ENCODE data around the gene TMEM107. TPM values are rescaled to one million over a fixed set of nuclear protein-coding genes. Genes with fewer than 3 reads are reported as not detected.

Gene TMEM107
- total and polyA plus RNA-seq, 5 experiments from 2014 or later: 17.2 to 55.3 (median 36.4) TPM

GRCh38 chr17:8124350-8125153 is 51.6 kb downstream of the TMEM107 start:
- Mint-ChIP-seq H3K4me3 (peak overlapping the region; percentile 87 to 97 (median 94)), H3K4me1 (peaks cover 49 to 71% (median 62%) of the 10 kb centered on the region in 4 donors), H3K27me3 (peaks cover 0 to 39% (median 26%) of the 10 kb centered on the region in 5 donors), H3K9me3 (peaks cover 0 to 12% (median 0%) of the 10 kb centered on the region in 9 donors), H3K27ac (peak overlapping the region in 8 of 10 donors; percentile 55 to 100 (median 84)), H3K36me3 (peaks cover 0 to 4% (median 0%) of the 10 kb centered on the region in 3 donors)
- POLR2A ChIA-PET: interaction anchor here (0.5 to 4.0 kb wide), 19 partner anchors 12 to 669 kb away, joined by 3 to 27 read pairs (median 5); partner anchors contain the start of genes CTC1 and SLC25A35
- ATAC-seq (no peak), DNase-seq (peak in 3 of 10 donors; percentile 23 to 34 (median 28))

DNA sequence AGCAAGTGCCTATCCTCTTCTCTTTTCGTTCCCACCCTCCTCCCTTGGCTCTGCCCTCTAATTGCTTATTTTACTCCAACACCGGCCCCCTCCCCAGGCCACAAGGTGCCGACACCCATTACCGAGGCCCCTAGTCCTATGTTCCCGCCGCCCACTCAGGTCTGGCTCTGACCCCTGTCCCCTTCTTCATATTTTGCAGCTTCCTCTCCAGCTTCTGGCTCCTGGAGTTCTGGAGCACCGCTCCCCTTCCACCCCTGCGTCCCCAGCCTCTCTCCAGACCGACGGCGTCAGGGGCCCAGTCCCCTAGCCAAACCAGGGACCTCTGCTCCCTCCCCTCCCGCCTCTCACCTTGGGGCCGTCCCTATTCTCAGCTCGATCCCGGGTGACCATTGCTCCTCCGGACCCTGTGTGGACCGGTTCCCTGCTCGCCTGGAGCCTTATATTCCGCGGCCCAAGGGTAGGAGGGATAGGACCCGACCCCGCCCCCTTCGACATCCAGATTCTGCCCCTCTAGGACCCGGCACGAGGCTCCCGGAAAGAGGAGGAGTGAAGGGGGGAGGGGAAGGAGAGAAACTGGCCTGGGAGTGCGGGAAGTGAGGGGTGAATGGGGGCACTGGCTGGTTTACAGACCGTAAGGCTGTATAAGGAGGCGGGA is 52.4 kb downstream of the TMEM107 start, which contains the start of gene HES7:
TSS of gene HES7 (minus strand) at position 412 of the 655 bp plus-strand sequence. CDS start at position 390, 22 bp downstream.
- POLR2A ChIA-PET: interaction anchor here (0.5 to 4.0 kb wide), 22 partner anchors 12 to 668 kb away, joined by 3 to 27 read pairs (median 5); partner anchors contain the start of genes CTC1, RANGRF and SLC25A35
- peak in 2 of 10 donors; percentile 18 to 64 for DNase-seq
- no peak for ATAC-seq
- Mint-ChIP-seq H3K4me3 (peak within 1 kb of the TSS; percentile 87 to 97 (median 94)), H3K9me3 (peaks cover 0 to 16% (median 0%) of the 10 kb centered on the region in 9 donors), H3K4me1 (peaks cover 54 to 78% (median 67%) of the 10 kb centered on the region in 4 donors), H3K36me3 (peaks cover 0 to 6% (median 2%) of the 10 kb centered on the region in 3 donors), H3K27ac (peak within 1 kb of the TSS; percentile 33 to 100 (median 84)), H3K27me3 (peaks cover 0 to 39% (median 26%) of the 10 kb centered on the region in 5 donors)

- Mint-ChIP-seq H3K9me3 (peaks cover 0 to 17% (median 0%) of the 10 kb centered on the region in 9 donors), H3K27me3 (peaks cover 0 to 38% (median 26%) of the 10 kb centered on the region in 5 donors), H3K4me1 (peaks cover 60 to 85% (median 74%) of the 10 kb centered on the region in 4 donors), H3K27ac (peak overlapping the region in 7 of 10 donors; percentile 33 to 100 (median 57)), H3K4me3 (peak overlapping the region; percentile 84 to 97 (median 92)), H3K36me3 (peaks cover 0 to 6% (median 3%) of the 10 kb centered on the region in 3 donors)
- POLR2A ChIA-PET: interaction anchor here (1.0 to 4.0 kb wide), 15 partner anchors 10 to 166 kb away, joined by 3 to 27 read pairs (median 6); partner anchors contain the start of genes CTC1 and RANGRF
- ATAC-seq (peak; percentile 6 to 11), DNase-seq (peak in 6 of 10 donors; percentile 29 to 63 (median 44))
Measured at GRCh38 chr17:8122924-8123694, 53.1 kb downstream of the TMEM107 start.

Small RNAs within 50 kb of the gene (microRNA-seq; reads per million reads assigned to microRNA genes)
- 27.4 reads per million, percentile 45 among the genes with 10 or more reads in this experiment for gene MIR4521 (ENCODE audit: borderline microRNAs expressed)
- gene MIR6883 (ENCODE audit: borderline microRNAs expressed): not detected

Other genes with a start within 250 kb of the TMEM107 start
- 10 to 100 TPM; 16.1 to 19.4 TPM for gene KCNAB3, start 246.5 kb downstream of the TMEM107 start, total RNA-seq
- under 1 TPM in 2 of 3 donors, not detected in 1; 0.44 to 0.80 TPM for gene KCNAB3, start 246.5 kb downstream of the TMEM107 start, polyA plus RNA-seq
- 100 to 1,000 TPM in 1 of 2 experiments, 10 to 100 TPM in 1; 93.4 to 120 TPM for gene TRAPPC1, start 244.4 kb downstream of the TMEM107 start, total RNA-seq
- 100 to 1,000 TPM; 199 to 219 (median 205) TPM for gene TRAPPC1, start 244.4 kb downstream of the TMEM107 start, polyA plus RNA-seq
- 10 to 100 TPM; 35.2 to 43.0 TPM for gene CNTROB, start 244.2 kb downstream of the TMEM107 start, total RNA-seq
- gene CNTROB, start 244.2 kb downstream of the TMEM107 start, polyA plus RNA-seq: 10 to 100 TPM in 2 of 3 donors, 1 to 10 TPM in 1; 7.6 to 18.5 (median 12.4) TPM
- gene GUCY2D, start 173.8 kb downstream of the TMEM107 start, total RNA-seq: not detected
- gene GUCY2D, start 173.8 kb downstream of the TMEM107 start, polyA plus RNA-seq: under 1 TPM in 1 of 3 donors, not detected in 2; 0.17 TPM
- not detected for gene ALOX15B, start 137.3 kb downstream of the TMEM107 start, total RNA-seq
- not detected for gene ALOX15B, start 137.3 kb downstream of the TMEM107 start, polyA plus RNA-seq
- gene ALOX12B, start 88.7 kb downstream of the TMEM107 start, total RNA-seq: 1 to 10 TPM in 1 of 2 experiments, under 1 TPM in 1; 0.80 to 1.5 TPM
- gene ALOX12B, start 88.7 kb downstream of the TMEM107 start, polyA plus RNA-seq: 1 to 10 TPM in 2 of 3 donors, under 1 TPM in 1; 0.82 to 2.3 (median 1.7) TPM
- under 1 TPM; 0.18 to 0.52 TPM for gene ALOXE3, start 57.9 kb downstream of the TMEM107 start, total RNA-seq
- under 1 TPM in 1 of 3 donors, not detected in 2; 0.13 TPM for gene ALOXE3, start 57.9 kb downstream of the TMEM107 start, polyA plus RNA-seq
- under 1 TPM in 1 of 2 experiments, not detected in 1; 0.30 TPM for gene HES7, start 52.3 kb downstream of the TMEM107 start, total RNA-seq
- not detected for gene HES7, start 52.3 kb downstream of the TMEM107 start, polyA plus RNA-seq
- gene PER1, start 24.0 kb downstream of the TMEM107 start, total RNA-seq: 100 to 1,000 TPM; 148 to 153 TPM
- gene PER1, start 24.0 kb downstream of the TMEM107 start, polyA plus RNA-seq: 10 to 100 TPM in 2 of 3 donors, 1 to 10 TPM in 1; 6.1 to 11.4 (median 10.7) TPM
- 100 to 1,000 TPM; 219 to 238 TPM for gene VAMP2, start 13.4 kb downstream of the TMEM107 start, total RNA-seq
- 10 to 100 TPM; 50.4 to 84.2 (median 64.4) TPM for gene VAMP2, start 13.4 kb downstream of the TMEM107 start, polyA plus RNA-seq
- 10 to 100 TPM; 15.1 to 15.5 TPM for gene BORCS6, start 13.8 kb upstream of the TMEM107 start, total RNA-seq
- 10 to 100 TPM; 16.1 to 22.6 (median 16.9) TPM for gene BORCS6, start 13.8 kb upstream of the TMEM107 start, polyA plus RNA-seq
- not detected for gene AURKB, start 34.2 kb upstream of the TMEM107 start, total RNA-seq
- gene AURKB, start 34.2 kb upstream of the TMEM107 start, polyA plus RNA-seq: not detected
- gene CTC1, start 71.7 kb upstream of the TMEM107 start, total RNA-seq: 100 to 1,000 TPM; 278 to 288 TPM
- 10 to 100 TPM; 15.5 to 27.6 (median 21.9) TPM for gene CTC1, start 71.7 kb upstream of the TMEM107 start, polyA plus RNA-seq
- gene PFAS, start 72.9 kb upstream of the TMEM107 start, total RNA-seq: 10 to 100 TPM; 41.4 to 44.0 TPM
- 10 to 100 TPM; 10.1 to 20.9 (median 19.8) TPM for gene PFAS, start 72.9 kb upstream of the TMEM107 start, polyA plus RNA-seq
- 10 to 100 TPM; 41.7 to 41.9 TPM for gene RANGRF, start 112.3 kb upstream of the TMEM107 start, total RNA-seq
- 10 to 100 TPM; 67.2 to 79.6 (median 78.7) TPM for gene RANGRF, start 112.3 kb upstream of the TMEM107 start, polyA plus RNA-seq
- gene SLC25A35, start 119.0 kb upstream of the TMEM107 start, total RNA-seq: 1 to 10 TPM; 6.5 to 6.7 TPM
- gene SLC25A35, start 119.0 kb upstream of the TMEM107 start, polyA plus RNA-seq: 1 to 10 TPM in 1 of 3 donors, under 1 TPM in 2; 0.60 to 3.1 (median 0.79) TPM
- not detected for gene ARHGEF15, start 133.9 kb upstream of the TMEM107 start, total RNA-seq
- gene ARHGEF15, start 133.9 kb upstream of the TMEM107 start, polyA plus RNA-seq: not detected
- gene ODF4, start 163.5 kb upstream of the TMEM107 start, total RNA-seq: not detected
- gene ODF4, start 163.5 kb upstream of the TMEM107 start, polyA plus RNA-seq: not detected
- gene RPL26, start 206.8 kb upstream of the TMEM107 start, total RNA-seq: 1,000 to 10,000 TPM; 2,896 to 2,977 TPM
- 1,000 to 10,000 TPM; 1,685 to 2,097 (median 2,039) TPM for gene RPL26, start 206.8 kb upstream of the TMEM107 start, polyA plus RNA-seq
- under 1 TPM; 0.18 to 0.19 TPM for gene RNF222, start 221.4 kb upstream of the TMEM107 start, total RNA-seq
- under 1 TPM in 2 of 3 donors, not detected in 1; 0.15 to 0.19 TPM for gene RNF222, start 221.4 kb upstream of the TMEM107 start, polyA plus RNA-seq

Data from naive thymus-derived CD8-positive, alpha-beta T cell (primary cell).